Muscle of leg (tissue), 11 donors: ENCODE results near the gene METTL2B. TPM values are rescaled to one million over a fixed set of nuclear protein-coding genes. Genes with fewer than 3 reads are reported as not detected.
"Not testable (repeated sequence)": the region's sequence is repeated elsewhere in the genome, so short reads cannot be mapped to it uniquely, and the experiment has no call there.

Source experiments
- DNase-seq: peaks from one replicate; pipeline ENCODE4 v3.0.0; 2013
- H3K27ac ChIP-seq: one replicate; pipeline ENCODE4 v1.5.1; 2013; ENCODE audit warnings: mild to moderate bottlenecking, low read length, control low read depth
- H3K27me3 ChIP-seq: one replicate; pipeline ENCODE4 v1.6.1; 2013; ENCODE audit warnings: low read length; ENCODE audit not compliant: control insufficient read depth, insufficient read depth
- H3K36me3 ChIP-seq: one replicate; pipeline ENCODE4 v1.6.1; 2013; ENCODE audit warnings: low read length; ENCODE audit not compliant: control insufficient read depth, insufficient read depth
- H3K4me1 ChIP-seq: one replicate; pipeline ENCODE4 v1.6.1; 2013; ENCODE audit warnings: low read length; ENCODE audit not compliant: control insufficient read depth, insufficient read depth
- H3K4me3 ChIP-seq: one replicate; pipeline ENCODE4 v1.5.1; 2013; ENCODE audit warnings: low read length, control low read depth
- H3K9me3 ChIP-seq: replicated peaks from 2 replicates; pipeline ENCODE4 v1.6.1; 2013; ENCODE audit warnings: low read depth, low read length; ENCODE audit not compliant: control insufficient read depth
- WGBS: methylation state at CpG from one replicate; pipeline ENCODE4 v1.1.5; 2013; ENCODE audit warnings: missing lambda C conversion rate; ENCODE audit not compliant: insufficient coverage; 5-methylcytosine and 5-hydroxymethylcytosine counted together
- polyA plus RNA-seq, 8 donors: library from polyadenylated mRNA; unstranded; fragments of 120-200 nt; gene quantifications; one replicate each; pipeline versions ENCODE4 v1.2.1 to v1.2.3, GENCODE V29; 2013; ENCODE audit warnings: inconsistent platforms in 1 of 8, low replicate concordance in 1 of 8; ENCODE audit not compliant: insufficient read length in 8 of 8, insufficient read depth in 1 of 8
- total RNA-seq: library from RNA; stranded (reverse); fragments of 120-200 nt; gene quantifications from one replicate; pipeline ENCODE4 v1.2.4, GENCODE V29; 2013

METTL2B gene
- total and polyA plus RNA-seq, 9 donors = 15.3 to 27.5 (median 20.0) TPM

- Histone ChIP-seq H3K27ac (peak overlapping the region; percentile 98), H3K4me3 (peak overlapping the region; percentile 18), H3K27me3 (no peaks in the 10 kb centered on the region), H3K9me3 (no peaks in the 10 kb centered on the region), H3K4me1 (peaks cover 32% of the 10 kb centered on the region), H3K36me3 (peaks cover 12% of the 10 kb centered on the region)
- DNase-seq = peak; percentile 97
- WGBS = 11% methylated on average over 15 of the region's 23 CpGs
Observed at GRCh38 chr7:128453836-128454804, 22.4 kb upstream of the METTL2B start.

- peaks cover 12% of the 10 kb centered on the region for H3K36me3 ChIP-seq
- WGBS = 47% methylated on average over 11 of the region's 25 CpGs
- peaks cover 34% of the 10 kb centered on the region for H3K4me1 ChIP-seq
- H3K9me3 ChIP-seq = no peaks in the 10 kb centered on the region
- no peaks in the 10 kb centered on the region for H3K27me3 ChIP-seq
- H3K27ac ChIP-seq = peak overlapping the region; percentile 98
- H3K4me3 ChIP-seq = peak overlapping the region; percentile 97
- DNase-seq = peak; percentile 39
Observed at GRCh38 chr7:128454808-128455542, 21.6 kb upstream of the METTL2B start.

- under 1% methylated on average over 63 of the region's 64 CpGs for WGBS
- peak; percentile 95 for DNase-seq
- Histone ChIP-seq H3K27me3 (no peaks in the 10 kb centered on the region), H3K4me1 (peaks cover 34% of the 10 kb centered on the region), H3K4me3 (peak within 1 kb of the TSS; percentile 97), H3K9me3 (no peaks in the 10 kb centered on the region), H3K36me3 (peaks cover 12% of the 10 kb centered on the region), H3K27ac (peak within 1 kb of the TSS; percentile 98)
Observed at GRCh38 chr7:128455543-128456254, 20.8 kb upstream of the METTL2B start, which contains the start of gene HILPDA. TSS of gene HILPDA (plus strand) at chr7:128455878. CDS start at chr7:128457269, 1,391 bp downstream.

- Histone ChIP-seq H3K4me1 (peaks cover 34% of the 10 kb centered on the region), H3K4me3 (peak overlapping the region; percentile 97), H3K27ac (peak overlapping the region; percentile 98), H3K27me3 (no peaks in the 10 kb centered on the region), H3K36me3 (peaks cover 12% of the 10 kb centered on the region), H3K9me3 (no peaks in the 10 kb centered on the region)
- peak; percentile 20 for DNase-seq
- WGBS = 0% methylated on average over 3 of the region's 5 CpGs
Observed at GRCh38 chr7:128456255-128456725, 20.3 kb upstream of the METTL2B start.

GRCh38 chr7:128457385-128457784, 19.2 kb upstream of the METTL2B start:
- H3K27ac ChIP-seq, DNase-seq, H3K27me3 ChIP-seq, H3K9me3 ChIP-seq, H3K4me3 ChIP-seq: not testable (repeated sequence)
- WGBS = 91% methylated on average over 1 of the region's 6 CpGs
- H3K36me3 ChIP-seq = peaks cover 12% of the 10 kb centered on the region
- H3K4me1 ChIP-seq = peaks cover 34% of the 10 kb centered on the region

- no CpG with 5 or more reads among the region's 3 CpGs for WGBS
- Histone ChIP-seq H3K9me3 (no peaks in the 10 kb centered on the region), H3K4me3 (no peak overlapping the region), H3K36me3 (peaks cover 12% of the 10 kb centered on the region), H3K27me3 (no peaks in the 10 kb centered on the region), H3K4me1 (peaks cover 27% of the 10 kb centered on the region), H3K27ac (no peak overlapping the region)
- DNase-seq = no peak
Observed at GRCh38 chr7:128458956-128459355, 17.6 kb upstream of the METTL2B start.

- Histone ChIP-seq H3K27ac (no peak overlapping the region), H3K27me3 (no peaks in the 10 kb centered on the region), H3K36me3 (peaks cover 12% of the 10 kb centered on the region), H3K4me3 (no peak overlapping the region), H3K9me3 (no peaks in the 10 kb centered on the region), H3K4me1 (peaks cover 22% of the 10 kb centered on the region)
- 0% methylated on average over 1 of the region's 5 CpGs for WGBS
- peak; percentile 61 for DNase-seq
Observed at GRCh38 chr7:128459394-128459878, 17.1 kb upstream of the METTL2B start.

GRCh38 chr7:128462460-128462859, 14.1 kb upstream of the METTL2B start:
- no peak overlapping the region for H3K4me3 ChIP-seq
- 96% methylated on average over 3 of the region's 5 CpGs for WGBS
- no peaks in the 10 kb centered on the region for H3K9me3 ChIP-seq
- no peak overlapping the region for H3K27ac ChIP-seq
- H3K36me3 ChIP-seq = peaks cover 6% of the 10 kb centered on the region
- H3K4me1 ChIP-seq = peaks cover 4% of the 10 kb centered on the region
- DNase-seq = no peak
- H3K27me3 ChIP-seq = no peaks in the 10 kb centered on the region

GRCh38 chr7:128463345-128463744, 13.2 kb upstream of the METTL2B start:
- not testable (repeated sequence) for H3K4me1 ChIP-seq, H3K27me3 ChIP-seq, H3K9me3 ChIP-seq, H3K27ac ChIP-seq, DNase-seq, H3K36me3 ChIP-seq, H3K4me3 ChIP-seq
- 96% methylated on average over 9 of the region's 30 CpGs for WGBS
